DOHH2 (cell line): Measurements from ENCODE around the gene CLEC1A.

Experiments
- H3F3A ChIP-seq: fragments of 200-600 bp; sonication (generic), shearing (Covaris generic); 2 replicates; pipeline ENCODE4 v1.6.0; 2016; ENCODE audit warnings: antibody characterized with exemption, mild to moderate bottlenecking; ENCODE audit not compliant: control insufficient read depth, insufficient read depth
- H3K27ac ChIP-seq: fragments of 200-600 bp; sonication (generic); 2 replicates; pipeline ENCODE4 v1.5.1; 2014; ENCODE audit warnings: low read depth, mild to moderate bottlenecking, low read length, moderate library complexity
- H3K27me3 ChIP-seq: fragments of 200-600 bp; sonication (generic); 2 replicates; pipeline ENCODE4 v1.6.1; 2014; ENCODE audit warnings: mild to moderate bottlenecking, low read length, mixed read lengths; ENCODE audit not compliant: control insufficient read depth
- H3K36me3 ChIP-seq: fragments of 200-600 bp; sonication (generic); 2 replicates; pipeline ENCODE4 v1.6.1; 2014; ENCODE audit warnings: mild to moderate bottlenecking, low read length, moderate library complexity, mixed read lengths; ENCODE audit not compliant: control insufficient read depth
- H3K4me1 ChIP-seq: fragments of 200-600 bp; sonication (generic); 2 replicates; pipeline ENCODE4 v1.6.1; 2014; ENCODE audit warnings: mild to moderate bottlenecking, low read length, mixed read lengths; ENCODE audit not compliant: control insufficient read depth
- H3K4me2 ChIP-seq: fragments of 200-600 bp; sonication (generic); 2 replicates; pipeline ENCODE4 v1.6.0; 2014; ENCODE audit warnings: mild to moderate bottlenecking, low read length, moderate library complexity
- H3K4me3 ChIP-seq: fragments of 200-600 bp; sonication (generic); 2 replicates; pipeline ENCODE4 v1.5.1; 2014; ENCODE audit warnings: mild to moderate bottlenecking, low read length, mixed read lengths
- H3K79me2 ChIP-seq: fragments of 200-600 bp; sonication (generic); 2 replicates; pipeline ENCODE4 v1.6.1; 2014; ENCODE audit warnings: mild to moderate bottlenecking, low read length, mixed read lengths; ENCODE audit not compliant: control insufficient read depth
- H3K9me2 ChIP-seq: fragments of 200-600 bp; sonication (generic); replicated peaks from 2 replicates; pipeline ENCODE4 v1.6.1; 2014; ENCODE audit warnings: mild to moderate bottlenecking, low read length, mixed read lengths; ENCODE audit not compliant: control insufficient read depth
- H3K9me3 ChIP-seq: fragments of 200-600 bp; sonication (generic); 2 replicates; pipeline ENCODE4 v1.6.1; 2014; ENCODE audit warnings: antibody characterized with exemption, low read length, mixed read lengths; ENCODE audit not compliant: control insufficient read depth, insufficient read depth
- H4K20me1 ChIP-seq: fragments of 200-600 bp; sonication (generic); 2 replicates; pipeline ENCODE4 v1.6.0; 2014; ENCODE audit warnings: low read depth, mild to moderate bottlenecking, antibody characterized with exemption, low read length, moderate library complexity; ENCODE audit not compliant: control insufficient read depth, insufficient read depth
- EZH2phosphoT487 ChIP-seq: fragments of 200-600 bp; sonication (generic); IDR thresholded peaks from 2 replicates; pipeline ENCODE4 v1.6.1; 2017; ENCODE audit warnings: borderline replicate concordance, mild to moderate bottlenecking, antibody characterized with exemption, low read length, moderate library complexity, mixed read lengths
- TF ChIP-seq, protein P1 (sequence below): fragments of 200-600 bp; sonication (generic); IDR thresholded peaks from one replicate; pipeline ENCODE4 v1.5.1; 2014; ENCODE audit warnings: antibody characterized with exemption, mild to moderate bottlenecking, low read depth, low read length; ENCODE audit not compliant: poor library complexity, severe bottlenecking

CLEC1A gene

DNA sequence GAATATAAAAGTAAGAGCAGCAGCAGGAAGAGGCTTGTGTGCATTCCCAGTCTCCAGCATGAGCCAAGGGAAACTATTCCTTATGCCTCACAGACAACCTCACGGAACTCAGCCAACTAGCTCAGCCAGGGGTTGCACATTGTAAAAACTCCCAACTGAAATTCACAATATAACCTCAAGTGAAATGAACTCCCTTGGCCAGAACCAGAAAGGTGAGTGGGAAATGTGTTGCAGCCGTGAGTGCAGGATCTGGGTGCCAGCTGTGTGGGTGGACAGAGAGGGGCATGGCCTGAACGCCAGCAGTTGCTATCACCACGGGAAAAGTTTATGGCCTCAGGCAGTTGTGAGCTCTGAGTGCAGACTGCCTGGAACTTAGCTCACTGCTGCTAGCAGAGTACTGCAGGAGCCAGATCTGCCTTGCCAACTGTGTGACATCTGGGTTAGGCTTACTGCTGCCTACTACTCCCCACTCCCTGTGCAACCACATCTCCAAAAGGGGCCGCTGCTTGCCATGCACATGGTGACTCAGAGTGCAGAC lies 2.3 kb upstream of the CLEC1A start:
- Histone ChIP-seq H3K4me2 (no peak overlapping the region), H3K9me2 (no peaks in the 10 kb centered on the region), H3K27ac (no peak overlapping the region), H3F3A (no peaks in the 10 kb centered on the region), H3K9me3 (no peaks in the 10 kb centered on the region), H3K4me3 (no peak overlapping the region), H3K27me3 (peaks cover 12% of the 10 kb centered on the region), H3K4me1 (no peaks in the 10 kb centered on the region), H3K79me2 (no peaks in the 10 kb centered on the region), H4K20me1 (no peaks in the 10 kb centered on the region), H3K36me3 (no peaks in the 10 kb centered on the region)
- TF ChIP-seq, protein P1, sequence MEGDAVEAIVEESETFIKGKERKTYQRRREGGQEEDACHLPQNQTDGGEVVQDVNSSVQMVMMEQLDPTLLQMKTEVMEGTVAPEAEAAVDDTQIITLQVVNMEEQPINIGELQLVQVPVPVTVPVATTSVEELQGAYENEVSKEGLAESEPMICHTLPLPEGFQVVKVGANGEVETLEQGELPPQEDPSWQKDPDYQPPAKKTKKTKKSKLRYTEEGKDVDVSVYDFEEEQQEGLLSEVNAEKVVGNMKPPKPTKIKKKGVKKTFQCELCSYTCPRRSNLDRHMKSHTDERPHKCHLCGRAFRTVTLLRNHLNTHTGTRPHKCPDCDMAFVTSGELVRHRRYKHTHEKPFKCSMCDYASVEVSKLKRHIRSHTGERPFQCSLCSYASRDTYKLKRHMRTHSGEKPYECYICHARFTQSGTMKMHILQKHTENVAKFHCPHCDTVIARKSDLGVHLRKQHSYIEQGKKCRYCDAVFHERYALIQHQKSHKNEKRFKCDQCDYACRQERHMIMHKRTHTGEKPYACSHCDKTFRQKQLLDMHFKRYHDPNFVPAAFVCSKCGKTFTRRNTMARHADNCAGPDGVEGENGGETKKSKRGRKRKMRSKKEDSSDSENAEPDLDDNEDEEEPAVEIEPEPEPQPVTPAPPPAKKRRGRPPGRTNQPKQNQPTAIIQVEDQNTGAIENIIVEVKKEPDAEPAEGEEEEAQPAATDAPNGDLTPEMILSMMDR: no peak
- TF ChIP-seq EZH2phosphoT487: no peak

DNA sequence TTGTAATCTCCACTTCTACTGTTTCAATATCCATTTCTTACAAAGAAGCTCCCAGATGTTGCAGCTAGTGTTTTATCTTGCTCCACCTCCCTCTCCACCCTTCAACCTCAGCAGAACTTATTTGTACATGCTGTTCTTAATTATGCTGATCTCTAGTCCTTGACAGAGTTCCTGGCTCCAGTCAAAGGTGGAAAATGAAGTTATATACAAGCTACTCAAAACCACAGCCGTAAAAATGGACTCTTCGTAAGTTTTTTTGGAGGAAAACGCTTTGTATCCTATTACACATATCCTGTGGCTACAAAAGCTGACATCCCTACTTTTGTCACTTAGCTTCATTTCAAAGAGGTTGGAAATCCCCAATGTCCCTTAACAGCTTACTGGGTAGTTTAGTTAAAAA lies 1.3 kb downstream of the CLEC1A start:
- H3K27ac ChIP-seq: no peak overlapping the region
- no peaks in the 10 kb centered on the region for H3K36me3 ChIP-seq
- peaks cover 15% of the 10 kb centered on the region for H3K27me3 ChIP-seq
- no peaks in the 10 kb centered on the region for H3K79me2 ChIP-seq
- no peak overlapping the region for H3K4me2 ChIP-seq
- no peaks in the 10 kb centered on the region for H3K9me2 ChIP-seq
- no peaks in the 10 kb centered on the region for H4K20me1 ChIP-seq
- H3K9me3 ChIP-seq: no peaks in the 10 kb centered on the region
- no peak for TF ChIP-seq EZH2phosphoT487
- TF ChIP-seq, protein P1: no peak
- no peak overlapping the region for H3K4me3 ChIP-seq
- H3K4me1 ChIP-seq: no peaks in the 10 kb centered on the region
- no peaks in the 10 kb centered on the region for H3F3A ChIP-seq

DNA sequence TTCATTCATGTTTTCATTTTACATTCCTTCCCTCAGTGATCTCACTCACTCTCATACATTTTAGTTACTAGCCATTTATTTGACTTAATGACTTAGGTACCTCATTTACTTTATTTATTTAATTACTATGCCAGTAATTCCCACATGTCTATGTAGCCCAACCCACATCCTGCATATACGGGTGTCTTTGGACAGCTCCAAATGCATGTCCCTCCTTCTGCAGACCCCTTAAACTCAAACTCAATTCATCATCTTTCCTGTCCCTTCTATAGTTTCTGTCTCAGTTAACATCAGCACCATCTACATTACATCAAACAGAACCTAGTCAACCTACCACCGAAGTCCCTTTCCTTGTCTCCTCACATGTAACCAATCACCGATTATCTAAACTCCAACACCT lies 2.8 kb downstream of the CLEC1A start:
- H3K4me1 ChIP-seq: no peaks in the 10 kb centered on the region
- no peak overlapping the region for H3K4me2 ChIP-seq
- no peak overlapping the region for H3K27ac ChIP-seq
- H4K20me1 ChIP-seq: no peaks in the 10 kb centered on the region
- peaks cover 15% of the 10 kb centered on the region for H3K27me3 ChIP-seq
- no peaks in the 10 kb centered on the region for H3K36me3 ChIP-seq
- H3K79me2 ChIP-seq: no peaks in the 10 kb centered on the region
- TF ChIP-seq EZH2phosphoT487: no peak
- TF ChIP-seq, protein P1: no peak
- H3F3A ChIP-seq: no peaks in the 10 kb centered on the region
- no peaks in the 10 kb centered on the region for H3K9me3 ChIP-seq
- H3K9me2 ChIP-seq: no peaks in the 10 kb centered on the region
- no peak overlapping the region for H3K4me3 ChIP-seq
